ENCODE measurements around the gene CDH22. TPM values are rescaled to one million over a fixed set of nuclear protein-coding genes. Genes with fewer than 3 reads are reported as not detected.

CDH22 gene, protein sequence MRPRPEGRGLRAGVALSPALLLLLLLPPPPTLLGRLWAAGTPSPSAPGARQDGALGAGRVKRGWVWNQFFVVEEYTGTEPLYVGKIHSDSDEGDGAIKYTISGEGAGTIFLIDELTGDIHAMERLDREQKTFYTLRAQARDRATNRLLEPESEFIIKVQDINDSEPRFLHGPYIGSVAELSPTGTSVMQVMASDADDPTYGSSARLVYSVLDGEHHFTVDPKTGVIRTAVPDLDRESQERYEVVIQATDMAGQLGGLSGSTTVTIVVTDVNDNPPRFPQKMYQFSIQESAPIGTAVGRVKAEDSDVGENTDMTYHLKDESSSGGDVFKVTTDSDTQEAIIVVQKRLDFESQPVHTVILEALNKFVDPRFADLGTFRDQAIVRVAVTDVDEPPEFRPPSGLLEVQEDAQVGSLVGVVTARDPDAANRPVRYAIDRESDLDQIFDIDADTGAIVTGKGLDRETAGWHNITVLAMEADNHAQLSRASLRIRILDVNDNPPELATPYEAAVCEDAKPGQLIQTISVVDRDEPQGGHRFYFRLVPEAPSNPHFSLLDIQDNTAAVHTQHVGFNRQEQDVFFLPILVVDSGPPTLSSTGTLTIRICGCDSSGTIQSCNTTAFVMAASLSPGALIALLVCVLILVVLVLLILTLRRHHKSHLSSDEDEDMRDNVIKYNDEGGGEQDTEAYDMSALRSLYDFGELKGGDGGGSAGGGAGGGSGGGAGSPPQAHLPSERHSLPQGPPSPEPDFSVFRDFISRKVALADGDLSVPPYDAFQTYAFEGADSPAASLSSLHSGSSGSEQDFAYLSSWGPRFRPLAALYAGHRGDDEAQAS
- total RNA-seq, result not detected

- Mint-ChIP-seq H3K27ac (no peak within 1 kb of the TSS), H3K36me3 (no peaks in the 10 kb centered on the region), H3K9me3 (no peaks in the 10 kb centered on the region), H3K4me1 (ENCODE audit: low read depth in 2 of 2) (peaks cover 10 to 13% of the 10 kb centered on the region in 2 donors), H3K4me3 (peak within 1 kb of the TSS; percentile 67), H3K27me3 (peaks cover 48 to 63% of the 10 kb centered on the region in 2 donors)
- ATAC-seq (peak; percentile 48 to 64), DNase-seq (ENCODE audit: low spot score) (no peak)
Observed at GRCh38 chr20:46308258-46309157, at the start of gene CDH22. Gene CDH22, minus strand, starts transcription at chr20:46308498. Its CDS starts 57,204 bp downstream, at chr20:46251294.

DNA sequence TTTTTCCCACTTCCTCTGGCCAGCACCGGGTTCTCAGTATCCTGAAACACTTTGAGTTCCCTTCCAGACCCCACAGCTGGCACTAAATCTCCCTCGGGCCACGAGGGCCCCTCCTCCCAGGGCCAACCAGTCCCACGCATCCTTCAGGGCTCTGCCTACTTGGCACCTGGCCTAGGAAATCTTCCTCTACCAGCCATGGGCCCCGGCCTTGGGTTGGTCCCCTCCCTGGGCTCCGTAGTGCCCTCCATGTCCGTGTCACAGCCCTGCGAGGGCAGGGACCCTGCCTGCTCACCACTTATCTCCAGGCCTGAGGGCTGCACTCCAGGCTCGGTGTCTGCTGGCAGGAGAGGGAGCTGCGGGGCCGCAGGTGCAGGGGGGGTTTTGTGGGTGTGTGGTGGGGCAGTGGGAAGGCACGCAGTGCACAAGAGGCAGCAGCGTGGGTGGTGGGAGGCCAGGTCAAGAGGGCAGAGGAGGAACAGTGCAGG lies 48.8 kb upstream of the CDH22 start:
- H3K36me3 Mint-ChIP-seq, result peaks cover 8% of the 10 kb centered on the region
- H3K9me3 Mint-ChIP-seq, result no peaks in the 10 kb centered on the region
- ATAC-seq (no peak), DNase-seq (ENCODE audit: low spot score) (no peak)
- peak overlapping the region in 1 of 2 donors; percentile 36 for H3K27ac Mint-ChIP-seq
- no peak overlapping the region for H3K4me3 Mint-ChIP-seq
- H3K27me3 Mint-ChIP-seq, result no peaks in the 10 kb centered on the region
- H3K4me1 Mint-ChIP-seq (ENCODE audit: low read depth in 2 of 2), result peaks cover 25 to 46% of the 10 kb centered on the region in 2 donors

GRCh38 chr20:46356195-46357029 lies 48.1 kb upstream of the CDH22 start:
- H3K4me3 Mint-ChIP-seq, result no peak overlapping the region
- H3K36me3 Mint-ChIP-seq, result peaks cover 7% of the 10 kb centered on the region
- no peak for DNase-seq (ENCODE audit: low spot score)
- H3K27me3 Mint-ChIP-seq, result no peaks in the 10 kb centered on the region
- ATAC-seq, result no peak
- no peaks in the 10 kb centered on the region for H3K9me3 Mint-ChIP-seq
- H3K4me1 Mint-ChIP-seq (ENCODE audit: low read depth in 2 of 2), result peaks cover 20 to 39% of the 10 kb centered on the region in 2 donors
- no peak overlapping the region for H3K27ac Mint-ChIP-seq

DNA sequence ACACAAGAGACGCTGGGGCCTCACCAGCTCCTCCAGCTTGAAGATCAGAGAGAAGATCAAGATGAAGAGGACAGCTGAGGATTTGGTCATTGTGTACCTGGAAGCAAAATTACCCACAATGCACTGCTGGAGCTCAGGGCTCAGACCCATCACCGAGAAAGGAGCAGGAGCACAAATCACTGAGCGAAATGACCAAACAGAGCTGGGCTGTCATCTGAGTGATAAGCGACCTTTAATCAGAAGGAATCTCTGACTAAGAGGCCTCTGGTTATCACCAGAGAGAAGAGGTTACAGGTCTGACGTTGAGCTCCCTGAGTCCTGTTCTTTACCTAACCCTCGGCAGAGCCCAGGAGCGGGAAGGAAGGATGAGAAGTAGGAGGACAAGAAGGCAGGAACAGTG lies 47.5 kb upstream of the CDH22 start:
- H3K4me1 Mint-ChIP-seq (ENCODE audit: low read depth in 2 of 2), result peaks cover 19 to 39% of the 10 kb centered on the region in 2 donors
- H3K27me3 Mint-ChIP-seq, result no peaks in the 10 kb centered on the region
- peak overlapping the region; percentile 35 to 62 for H3K27ac Mint-ChIP-seq
- no peak overlapping the region for H3K4me3 Mint-ChIP-seq
- DNase-seq (ENCODE audit: low spot score) (no peak), ATAC-seq (no peak)
- H3K36me3 Mint-ChIP-seq, result peaks cover under 1% of the 10 kb centered on the region
- H3K9me3 Mint-ChIP-seq, result no peaks in the 10 kb centered on the region

GRCh38 chr20:46354920-46355654 lies 46.8 kb upstream of the CDH22 start:
- ATAC-seq, result no peak

DNA sequence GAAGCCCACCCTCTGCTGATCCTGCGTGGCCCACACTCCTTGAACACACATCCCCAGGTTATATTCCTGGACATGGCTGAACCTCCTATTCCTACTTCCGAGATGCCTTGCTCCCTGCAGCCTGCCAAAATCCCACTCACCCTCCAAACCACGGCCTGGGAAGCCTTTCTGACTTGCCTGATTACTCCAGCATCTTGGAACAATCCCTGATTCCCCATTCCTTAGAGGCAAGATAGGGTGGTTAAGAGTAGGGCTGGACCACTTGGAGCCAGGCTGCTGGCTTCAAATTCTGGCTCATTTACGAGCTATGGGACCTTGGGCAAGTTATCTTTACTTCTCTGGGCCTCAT lies 45.9 kb upstream of the CDH22 start:
- H3K27me3 Mint-ChIP-seq, result no peaks in the 10 kb centered on the region
- peaks cover 16 to 36% of the 10 kb centered on the region in 2 donors for H3K4me1 Mint-ChIP-seq (ENCODE audit: low read depth in 2 of 2)
- DNase-seq (ENCODE audit: low spot score) (no peak), ATAC-seq (no peak)
- no peak overlapping the region for H3K4me3 Mint-ChIP-seq
- no peaks in the 10 kb centered on the region for H3K9me3 Mint-ChIP-seq
- H3K36me3 Mint-ChIP-seq, result no peaks in the 10 kb centered on the region
- no peak overlapping the region for H3K27ac Mint-ChIP-seq

More at GRCh38 chr20:46354920-46355654, 46.8 kb upstream of the CDH22 start:
- Mint-ChIP-seq H3K27me3 (no peaks in the 10 kb centered on the region), H3K4me3 (no peak overlapping the region), H3K4me1 (ENCODE audit: low read depth in 2 of 2) (peaks cover 23 to 45% of the 10 kb centered on the region in 2 donors), H3K9me3 (no peaks in the 10 kb centered on the region), H3K27ac (peak overlapping the region; percentile 35 to 62), H3K36me3 (no peaks in the 10 kb centered on the region)
- DNase-seq (ENCODE audit: low spot score), result no peak

- H3K4me1 Mint-ChIP-seq (ENCODE audit: low read depth in 2 of 2), result peaks cover 12 to 33% of the 10 kb centered on the region in 2 donors
- no peaks in the 10 kb centered on the region for H3K9me3 Mint-ChIP-seq
- H3K36me3 Mint-ChIP-seq, result no peaks in the 10 kb centered on the region
- ATAC-seq, result no peak
- no peak for DNase-seq (ENCODE audit: low spot score)
- H3K4me3 Mint-ChIP-seq, result no peak overlapping the region
- no peaks in the 10 kb centered on the region for H3K27me3 Mint-ChIP-seq
- peak overlapping the region in 1 of 2 donors; percentile 81 for H3K27ac Mint-ChIP-seq
Observed at GRCh38 chr20:46353500-46354206, 45.4 kb upstream of the CDH22 start.

- Mint-ChIP-seq H3K27ac (no peak overlapping the region), H3K27me3 (no peaks in the 10 kb centered on the region), H3K4me3 (no peak overlapping the region), H3K4me1 (ENCODE audit: low read depth in 2 of 2) (peaks cover 12 to 26% of the 10 kb centered on the region in 2 donors), H3K36me3 (no peaks in the 10 kb centered on the region), H3K9me3 (no peaks in the 10 kb centered on the region)
- ATAC-seq, result no peak
- no peak for DNase-seq (ENCODE audit: low spot score)
Observed at GRCh38 chr20:46352370-46352938, 44.2 kb upstream of the CDH22 start.

GRCh38 chr20:46351357-46352058 lies 43.2 kb upstream of the CDH22 start:
- no peak for ATAC-seq
- H3K27me3 Mint-ChIP-seq, result no peaks in the 10 kb centered on the region
- peak overlapping the region; percentile 89 to 94 for H3K27ac Mint-ChIP-seq

DNA sequence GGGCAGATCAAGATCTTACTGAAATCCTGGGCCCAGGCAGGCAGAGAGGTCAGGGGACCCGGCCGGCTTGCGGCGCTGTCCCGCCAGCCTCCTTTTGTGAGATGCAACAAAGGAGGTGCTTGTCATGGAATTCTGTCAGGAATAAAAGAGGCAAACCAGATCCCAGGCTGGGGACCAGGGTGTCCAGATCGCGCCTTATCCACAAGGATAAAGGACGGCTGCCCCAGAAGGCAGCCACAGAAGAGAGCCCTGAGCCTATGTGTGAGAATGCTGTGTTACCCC lies 42.6 kb upstream of the CDH22 start:
- no peak overlapping the region for H3K4me3 Mint-ChIP-seq
- H3K36me3 Mint-ChIP-seq, result no peaks in the 10 kb centered on the region
- no peak for ATAC-seq
- no peaks in the 10 kb centered on the region for H3K27me3 Mint-ChIP-seq
- DNase-seq (ENCODE audit: low spot score), result no peak
- H3K27ac Mint-ChIP-seq, result peak overlapping the region; percentile 89 to 94
- H3K4me1 Mint-ChIP-seq (ENCODE audit: low read depth in 2 of 2), result peaks cover 12 to 21% of the 10 kb centered on the region in 2 donors
- no peaks in the 10 kb centered on the region for H3K9me3 Mint-ChIP-seq

More at GRCh38 chr20:46351357-46352058, 43.2 kb upstream of the CDH22 start:
- DNase-seq (ENCODE audit: low spot score), result no peak
- H3K36me3 Mint-ChIP-seq, result no peaks in the 10 kb centered on the region
- no peak overlapping the region for H3K4me3 Mint-ChIP-seq
- H3K9me3 Mint-ChIP-seq, result no peaks in the 10 kb centered on the region
- peaks cover 12 to 21% of the 10 kb centered on the region in 2 donors for H3K4me1 Mint-ChIP-seq (ENCODE audit: low read depth in 2 of 2)
